ENCODE data around the gene TLR4.

Gene TLR4

DNA sequence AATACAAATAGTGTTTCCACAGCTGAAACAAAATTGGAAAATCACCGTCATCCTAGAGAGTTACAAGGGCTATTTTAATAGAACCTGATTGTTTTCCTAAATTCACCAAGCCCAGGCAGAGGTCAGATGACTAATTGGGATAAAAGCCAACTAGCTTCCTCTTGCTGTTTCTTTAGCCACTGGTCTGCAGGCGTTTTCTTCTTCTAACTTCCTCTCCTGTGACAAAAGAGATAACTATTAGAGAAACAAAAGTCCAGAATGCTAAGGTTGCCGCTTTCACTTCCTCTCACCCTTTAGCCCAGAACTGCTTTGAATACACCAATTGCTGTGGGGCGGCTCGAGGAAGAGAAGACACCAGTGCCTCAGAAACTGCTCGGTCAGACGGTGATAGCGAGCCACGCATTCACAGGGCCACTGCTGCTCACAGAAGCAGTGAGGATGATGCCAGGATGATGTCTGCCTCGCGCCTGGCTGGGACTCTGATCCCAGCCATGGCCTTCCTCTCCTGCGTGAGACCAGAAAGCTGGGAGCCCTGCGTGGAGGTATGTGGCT is at the start of gene TLR4:
Gene TLR4 (plus strand): TSS at position 380 of the 552 bp plus-strand sequence. CDS start 70 bp downstream, at position 450.
- no peak for DNase-seq

DNA sequence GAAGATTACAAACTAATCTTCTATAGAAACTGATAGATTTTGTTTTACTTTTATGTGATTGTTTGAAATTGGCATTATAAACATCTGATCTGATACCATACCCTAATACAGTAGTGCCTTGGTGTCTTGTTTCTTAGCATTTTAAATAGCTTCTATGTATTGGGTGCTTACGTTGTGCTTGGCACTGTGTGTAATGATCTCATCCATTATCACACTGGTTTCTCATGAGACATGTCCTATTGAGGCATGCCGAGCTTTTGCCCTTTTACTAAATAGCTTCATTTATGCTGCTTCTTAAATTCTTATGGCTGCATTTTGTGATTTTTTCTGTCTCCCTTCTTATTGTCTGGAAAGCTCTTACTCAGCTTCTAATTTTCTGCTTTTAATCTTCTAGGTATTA is 48.2 kb upstream of the TLR4 start:
- DNase-seq, result no peak

GRCh38 chr9:117662651-117663050 is 41.6 kb upstream of the TLR4 start:
- DNase-seq, result no peak

- no peak for DNase-seq
Measured at GRCh38 chr9:117664419-117664818, 39.8 kb upstream of the TLR4 start.

DNA sequence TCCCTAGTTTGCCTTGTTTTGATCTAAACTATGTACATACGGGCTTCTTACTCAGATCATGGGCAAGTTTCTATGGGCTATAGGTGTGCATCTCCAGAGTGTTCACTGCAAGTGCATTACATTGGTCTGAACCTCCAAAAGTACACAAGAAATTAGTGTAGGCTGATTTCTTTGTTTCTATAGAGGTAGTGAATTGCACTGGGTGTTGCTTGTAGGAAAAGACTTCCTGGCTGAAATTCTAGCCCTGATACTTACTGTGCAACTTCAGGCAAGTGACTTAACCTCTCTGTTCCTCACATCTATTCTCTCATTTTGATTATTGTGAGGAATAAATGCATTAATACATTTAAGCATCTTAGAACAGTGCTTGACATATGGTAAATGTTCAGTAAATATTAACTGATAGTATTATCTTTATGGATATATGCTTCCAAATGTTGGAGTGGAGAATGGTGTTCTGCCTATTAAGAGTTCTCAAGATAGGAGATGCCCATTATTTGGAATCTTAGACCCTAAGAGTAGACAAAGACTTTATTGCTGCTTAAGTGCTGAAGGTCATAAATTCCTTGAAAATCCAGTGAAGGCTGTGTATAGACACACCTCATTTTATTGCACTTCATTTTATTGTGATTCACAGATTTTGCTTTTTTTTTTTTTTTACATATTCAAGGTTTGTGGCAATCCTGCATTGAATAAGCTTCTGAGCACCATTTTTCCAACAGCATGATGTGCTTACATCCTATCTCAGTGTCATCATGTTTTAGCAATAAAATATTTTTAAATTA is 38.4 kb upstream of the TLR4 start:
- no peak for DNase-seq

DNA sequence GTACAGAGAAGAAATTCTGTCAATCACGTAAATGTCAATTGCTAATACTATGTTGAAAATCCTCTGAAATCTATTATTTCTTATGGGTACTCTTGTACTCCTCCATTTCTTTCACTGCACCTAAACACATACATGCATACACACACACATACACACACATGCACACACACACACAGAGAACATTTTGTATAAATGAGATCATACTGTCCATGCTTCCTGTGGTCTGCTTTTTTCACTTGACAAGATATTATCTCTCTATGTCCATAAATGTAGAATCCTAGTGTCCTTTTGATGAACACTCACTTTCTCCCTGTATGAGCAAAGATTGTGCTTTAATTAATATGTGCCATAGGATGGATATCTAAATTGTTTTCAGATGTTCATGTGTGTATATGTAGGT is 32.7 kb upstream of the TLR4 start:
- DNase-seq, result no peak

DNA sequence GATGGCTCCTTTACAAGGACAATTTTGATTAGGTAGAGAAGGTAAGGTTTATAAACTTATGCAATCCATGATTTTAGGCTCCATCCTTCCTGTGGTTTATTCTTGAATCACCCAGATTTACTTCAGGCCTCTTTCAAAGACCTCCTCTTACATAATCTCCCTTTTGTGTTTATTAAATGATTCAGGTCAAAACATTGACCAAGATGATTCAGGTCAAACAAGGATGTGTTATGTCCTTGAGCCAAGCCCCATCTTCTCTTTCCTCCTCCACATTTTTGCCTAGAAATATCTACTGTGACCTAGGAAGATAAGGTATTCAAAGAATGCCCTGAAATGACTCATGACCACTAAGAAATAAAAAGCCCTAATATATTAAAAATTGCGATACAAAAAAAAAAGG is 31.8 kb upstream of the TLR4 start:
- DNase-seq, result no peak

DNA sequence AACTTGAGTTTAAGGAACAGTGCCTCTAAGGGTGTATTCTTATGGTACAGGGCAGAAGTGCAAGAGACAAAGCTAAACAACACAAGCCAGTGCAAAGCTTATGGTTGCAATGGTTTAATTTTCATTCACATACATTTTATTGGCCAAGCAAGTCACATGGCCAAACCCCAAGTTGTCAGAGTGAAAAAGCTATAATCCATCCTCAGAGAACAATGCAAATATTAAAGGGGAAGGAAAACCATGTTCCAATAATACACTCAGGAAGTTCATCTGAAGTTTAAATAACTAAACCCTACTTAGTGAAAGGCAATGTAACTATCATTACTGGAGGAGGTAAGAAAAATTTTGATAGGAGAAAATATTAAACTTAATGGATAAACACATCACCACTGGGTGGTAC is 26.6 kb upstream of the TLR4 start:
- DNase-seq, result no peak

GRCh38 chr9:117678871-117679270 is 25.3 kb upstream of the TLR4 start:
- no peak for DNase-seq

DNA sequence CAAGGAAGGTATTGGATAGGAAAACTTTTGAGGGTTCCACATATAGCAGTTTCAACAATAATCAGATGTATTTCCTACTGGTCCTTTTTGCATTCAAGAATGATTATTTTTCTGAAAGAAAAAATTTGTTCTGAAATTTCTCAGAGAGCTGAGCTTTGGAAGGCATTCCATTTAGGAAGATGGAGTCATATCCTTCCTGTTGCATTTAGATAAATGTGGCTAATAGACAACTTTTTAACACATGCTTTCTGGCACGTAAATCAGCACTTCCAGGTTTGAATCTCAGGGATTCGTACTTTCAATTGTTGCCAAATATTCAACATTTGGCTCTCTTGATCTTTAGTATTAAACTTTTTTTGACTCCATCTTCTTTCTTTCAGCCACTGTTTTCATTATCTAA is 24.8 kb upstream of the TLR4 start:
- no peak for DNase-seq

DNA sequence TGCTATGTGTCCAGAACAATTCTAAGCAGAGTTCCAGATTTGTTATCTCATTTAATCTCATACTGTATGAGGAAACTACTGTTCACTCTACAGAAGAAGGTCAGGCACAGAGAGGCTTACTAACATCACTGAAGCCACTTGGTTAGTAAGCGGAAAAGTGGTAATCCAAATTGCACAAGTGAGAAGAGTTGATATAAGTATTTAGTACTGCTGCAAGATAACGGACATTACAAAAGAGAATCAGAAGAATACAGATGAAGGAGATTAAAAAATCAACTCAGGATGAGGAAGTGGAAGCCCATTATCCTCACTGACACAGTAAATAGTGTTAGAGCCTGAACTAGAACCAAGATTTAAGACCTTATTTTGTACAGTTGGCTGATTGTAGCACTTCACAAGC is 22.3 kb upstream of the TLR4 start:
- no peak for DNase-seq

- no peak for DNase-seq
Measured at GRCh38 chr9:117682955-117683710, 21.1 kb upstream of the TLR4 start.

- no peak for DNase-seq
Measured at GRCh38 chr9:117687532-117687931, 16.7 kb upstream of the TLR4 start.

DNA sequence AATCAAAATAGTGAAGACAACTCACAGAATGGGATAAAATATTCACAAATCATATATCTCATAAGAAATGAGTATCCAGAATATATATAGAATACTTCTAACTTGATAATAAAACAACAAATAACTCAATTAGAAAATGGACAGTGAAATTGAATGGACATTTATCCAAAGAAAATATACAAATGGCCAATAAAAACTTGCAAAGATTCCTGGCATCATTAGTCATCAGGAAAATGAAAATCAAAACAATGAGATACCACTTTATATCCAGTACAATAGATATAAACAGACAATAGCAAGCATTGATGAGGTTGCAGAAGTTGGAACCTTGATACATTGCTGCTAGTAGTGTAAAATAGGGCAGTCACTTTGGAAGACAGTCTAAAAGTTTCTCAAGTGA is 12.8 kb upstream of the TLR4 start:
- DNase-seq, result no peak

- no peak for DNase-seq
Measured at GRCh38 chr9:117696154-117696553, 8.0 kb upstream of the TLR4 start.

DNA sequence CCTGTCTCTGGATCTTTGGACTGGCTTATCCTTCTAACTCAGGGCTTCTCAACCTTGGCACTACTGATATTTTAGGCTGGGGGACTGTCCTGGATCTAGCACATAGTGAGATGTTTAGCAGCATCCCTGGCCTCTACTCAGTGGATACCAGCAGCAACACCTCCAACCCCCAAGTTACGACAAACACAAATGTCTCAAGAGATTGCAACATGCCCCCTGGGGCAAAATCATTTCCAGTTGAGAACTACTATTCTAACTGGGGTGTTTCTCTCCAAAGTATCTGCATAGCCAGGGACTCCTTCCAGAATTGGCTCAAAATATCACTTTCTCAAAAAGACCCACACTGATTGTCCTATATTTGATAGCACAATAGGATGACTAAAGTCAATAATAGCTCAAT is 7.2 kb upstream of the TLR4 start:
- DNase-seq, result no peak

DNA sequence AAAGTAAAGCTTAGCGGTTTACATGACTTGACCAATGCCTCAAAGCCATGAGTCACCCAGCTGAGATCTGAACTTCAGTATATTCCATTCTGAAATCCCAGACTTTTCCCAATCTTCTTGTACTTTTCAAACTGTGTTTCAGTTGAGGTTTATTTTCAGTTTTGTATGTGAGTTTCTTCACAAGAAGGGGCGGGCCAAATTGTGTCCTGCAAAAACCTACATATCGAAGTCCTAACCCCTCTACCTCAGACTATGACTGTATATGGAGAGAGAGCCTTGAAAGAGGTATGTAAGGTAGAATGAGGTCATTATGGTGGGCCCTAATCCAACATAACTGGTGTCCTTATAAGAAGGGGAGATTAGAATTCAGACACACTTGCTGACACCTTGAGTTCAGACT is 666 bp upstream of the TLR4 start:
- DNase-seq, result no peak

DNA sequence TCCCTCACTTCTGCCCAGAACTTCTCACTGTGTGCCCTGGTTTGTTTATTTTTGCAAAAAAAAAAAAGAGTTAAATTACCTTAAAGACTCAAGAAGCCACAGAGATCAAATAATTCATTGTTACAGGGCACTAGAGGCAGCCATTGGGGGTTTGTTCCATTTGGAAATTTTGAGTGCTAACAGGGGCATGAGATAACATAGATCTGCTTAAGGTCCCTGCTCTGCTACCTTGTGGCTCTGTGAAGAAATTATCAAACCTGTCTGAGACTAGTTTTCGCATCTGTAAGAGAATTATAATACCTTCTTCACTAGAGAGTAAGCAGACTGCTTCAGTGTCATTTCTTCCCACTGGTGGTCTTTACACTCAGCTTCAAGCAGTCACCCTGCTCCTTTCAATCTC is 394 bp downstream of the TLR4 start:
- DNase-seq, result no peak

DNA sequence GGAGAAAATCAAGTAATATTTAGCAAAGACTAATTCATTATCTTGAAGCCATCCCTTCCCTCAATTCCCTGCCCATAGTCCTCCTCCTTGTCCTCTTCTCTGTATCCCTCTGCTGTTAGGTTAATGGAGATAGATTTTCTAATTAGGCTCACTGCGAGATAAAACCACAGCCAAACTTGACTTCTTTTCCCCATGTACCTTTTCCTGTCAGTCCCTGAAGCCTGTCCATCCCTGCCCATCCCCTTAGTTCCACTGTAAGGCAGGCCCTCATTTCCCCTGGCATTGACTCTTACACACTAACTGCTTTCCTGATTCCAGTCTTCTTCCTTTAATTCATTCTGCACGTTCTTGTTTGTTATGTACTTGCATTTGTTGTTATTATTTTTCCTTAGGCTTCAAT is 1.2 kb downstream of the TLR4 start:
- no peak for DNase-seq

- no peak for DNase-seq
Measured at GRCh38 chr9:117706421-117707116, 2.4 kb downstream of the TLR4 start.

DNA sequence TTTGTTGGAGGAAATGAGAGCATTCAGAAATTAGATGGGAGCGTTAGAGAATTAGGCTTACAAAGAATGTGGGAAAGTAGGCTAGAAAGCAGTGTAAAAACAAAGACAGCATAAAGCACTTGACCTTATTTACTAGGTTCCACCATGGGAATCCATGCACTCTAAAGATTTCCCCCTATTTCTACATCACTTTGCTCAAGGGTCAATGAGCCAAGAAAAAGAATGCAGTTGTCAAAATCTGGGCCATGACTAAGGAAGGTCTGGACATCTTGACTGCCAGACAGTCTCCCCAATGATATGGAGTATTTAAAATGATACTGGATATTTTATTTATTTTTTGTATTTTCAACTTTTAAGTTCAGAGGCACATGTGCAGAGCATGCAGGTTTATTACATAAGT is 3.4 kb downstream of the TLR4 start:
- DNase-seq, result no peak

DNA sequence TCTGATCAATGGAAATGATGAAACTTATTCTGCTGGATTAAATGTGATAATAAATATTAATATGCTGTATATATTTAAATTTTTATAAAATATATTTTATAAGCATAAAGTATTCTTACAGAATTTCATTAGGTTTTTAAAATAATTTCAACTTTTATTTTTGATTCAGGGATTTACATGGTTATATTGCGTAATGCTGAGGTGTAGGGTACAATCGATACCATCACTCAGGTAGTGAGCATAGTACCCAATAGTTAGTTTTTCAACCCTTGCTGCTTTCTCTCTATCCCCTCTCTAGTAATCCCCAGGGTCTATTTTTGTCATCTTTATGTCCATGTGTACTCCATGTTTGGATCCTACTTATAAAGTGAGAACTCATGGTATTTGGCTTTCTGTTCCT is 5.7 kb downstream of the TLR4 start:
- no peak for DNase-seq

DNA sequence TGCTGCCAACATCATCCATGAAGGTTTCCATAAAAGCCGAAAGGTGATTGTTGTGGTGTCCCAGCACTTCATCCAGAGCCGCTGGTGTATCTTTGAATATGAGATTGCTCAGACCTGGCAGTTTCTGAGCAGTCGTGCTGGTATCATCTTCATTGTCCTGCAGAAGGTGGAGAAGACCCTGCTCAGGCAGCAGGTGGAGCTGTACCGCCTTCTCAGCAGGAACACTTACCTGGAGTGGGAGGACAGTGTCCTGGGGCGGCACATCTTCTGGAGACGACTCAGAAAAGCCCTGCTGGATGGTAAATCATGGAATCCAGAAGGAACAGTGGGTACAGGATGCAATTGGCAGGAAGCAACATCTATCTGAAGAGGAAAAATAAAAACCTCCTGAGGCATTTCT is 10.1 kb downstream of the TLR4 start:
- DNase-seq, result no peak

All from HCEC 1CT (cell line).